HG03064 (cell line): ENCODE data around the gene CDH24.
"Not testable (repeated sequence)": the region's sequence is repeated elsewhere in the genome, so short reads cannot be mapped to it uniquely, and the experiment has no call there.

Experiments
- ATAC-seq: cut with Tn5 transposase; IDR thresholded peaks from one replicate; pipeline ENCODE4 v1.9.1; 2021; ENCODE audit warnings: low read depth; ENCODE audit not compliant: unreplicated experiment

The CDH24 gene

GRCh38 chr14:23023795-23024152, 33.5 kb downstream of the CDH24 start:
- ATAC-seq: no peak

DNA sequence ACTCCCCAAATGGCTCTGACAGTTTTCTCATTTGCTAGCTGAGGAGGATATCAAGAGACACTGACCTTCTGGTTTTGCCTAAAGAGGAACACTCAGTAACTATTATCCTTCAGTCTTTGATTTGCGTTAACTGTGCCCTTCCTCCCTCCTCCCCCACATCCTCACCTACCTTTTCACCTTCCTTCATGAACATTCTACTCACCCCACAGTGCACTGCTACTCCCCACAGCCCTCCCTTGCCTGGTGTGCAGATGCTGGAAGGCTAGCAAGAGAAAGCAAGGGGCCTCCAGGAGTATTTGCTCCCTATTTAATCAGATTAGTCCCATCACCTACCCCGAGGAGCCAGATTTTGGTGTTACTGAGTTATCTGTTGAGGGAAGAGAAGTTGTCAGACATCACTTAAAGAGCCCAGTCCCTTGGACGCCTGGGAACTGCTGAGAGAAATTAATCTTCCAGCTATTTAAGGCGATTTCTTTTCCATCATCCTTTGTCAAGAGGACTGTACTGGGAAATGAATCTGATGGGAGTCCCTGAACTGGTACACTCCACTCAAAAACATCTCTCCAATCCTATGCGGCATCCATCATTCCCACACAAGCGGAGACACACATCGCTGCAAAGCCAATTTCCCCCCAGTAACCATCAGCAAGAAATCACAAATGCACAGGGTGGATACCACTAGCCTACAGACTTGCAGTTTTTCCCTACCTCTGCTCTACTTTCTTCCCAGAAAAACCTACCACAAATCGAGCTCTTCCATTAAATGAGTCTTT, 34.1 kb downstream of the CDH24 start:
- ATAC-seq: no peak

GRCh38 chr14:23021889-23022442, 35.4 kb downstream of the CDH24 start:
- no peak for ATAC-seq

- no peak for ATAC-seq
Observed at GRCh38 chr14:23021434-23021833, 35.9 kb downstream of the CDH24 start.

DNA sequence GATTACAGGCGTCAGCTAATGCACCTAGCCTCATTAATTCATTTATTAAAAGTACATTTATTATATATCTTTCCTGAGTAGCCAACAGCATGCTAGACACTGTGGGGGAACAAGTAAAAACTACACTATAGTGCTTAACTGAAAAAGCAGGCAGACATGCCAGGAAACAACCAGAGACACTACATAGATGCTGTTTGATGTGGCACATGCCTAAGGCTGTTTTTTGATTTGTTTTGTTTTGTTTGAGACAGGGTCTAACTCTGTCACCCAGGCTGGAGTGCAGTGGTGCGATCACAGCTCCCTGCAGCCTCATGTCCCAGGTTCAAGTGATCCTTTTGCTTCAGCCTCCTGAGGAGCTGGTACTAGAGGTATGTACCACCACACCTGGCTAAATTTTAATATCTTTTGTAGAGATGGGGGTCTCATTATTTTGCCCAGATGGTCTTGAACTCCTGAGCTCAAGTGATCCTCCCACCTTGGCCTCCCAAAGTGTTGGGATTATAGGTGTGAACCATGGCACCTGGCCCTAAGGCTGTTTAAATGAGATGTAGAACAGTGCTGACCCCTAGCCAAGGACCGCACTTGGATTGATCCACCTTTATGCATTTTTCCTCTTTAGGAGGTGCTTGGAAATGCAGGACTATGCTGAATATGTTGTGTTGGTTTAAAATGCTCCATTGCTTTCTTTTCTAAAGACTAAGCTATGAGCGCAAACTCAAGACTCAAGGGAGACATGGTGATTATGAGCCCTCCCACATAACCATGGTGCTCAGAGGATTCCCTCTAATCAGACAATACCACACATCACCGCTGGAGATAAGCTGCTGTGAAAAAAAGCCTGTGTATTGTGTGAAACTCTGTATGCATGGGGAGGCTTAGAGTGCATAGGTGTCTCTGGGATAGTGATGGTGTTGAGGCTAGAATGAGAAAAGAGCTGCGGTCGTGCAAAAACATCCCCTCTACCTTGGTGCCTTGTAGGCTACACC, 36.9 kb downstream of the CDH24 start:
- ATAC-seq: no peak

- no peak for ATAC-seq
Observed at GRCh38 chr14:23018107-23018506, 39.2 kb downstream of the CDH24 start.

- ATAC-seq: no peak
Observed at GRCh38 chr14:23017091-23017490, 40.2 kb downstream of the CDH24 start.

GRCh38 chr14:23015618-23016017, 41.7 kb downstream of the CDH24 start:
- no peak for ATAC-seq

GRCh38 chr14:23013749-23014054, 43.6 kb downstream of the CDH24 start:
- ATAC-seq: not testable (repeated sequence)

- ATAC-seq: no peak
Observed at GRCh38 chr14:23013054-23013748, 44.1 kb downstream of the CDH24 start.

- no peak for ATAC-seq
Observed at GRCh38 chr14:23009939-23010726, 47.2 kb downstream of the CDH24 start, which contains the start of gene C14orf93. Gene C14orf93, minus strand, starts transcription at chr14:23010143. Its CDS starts 11,120 bp downstream, at chr14:22999023.

GRCh38 chr14:23009483-23009938, 47.8 kb downstream of the CDH24 start:
- no peak for ATAC-seq

DNA sequence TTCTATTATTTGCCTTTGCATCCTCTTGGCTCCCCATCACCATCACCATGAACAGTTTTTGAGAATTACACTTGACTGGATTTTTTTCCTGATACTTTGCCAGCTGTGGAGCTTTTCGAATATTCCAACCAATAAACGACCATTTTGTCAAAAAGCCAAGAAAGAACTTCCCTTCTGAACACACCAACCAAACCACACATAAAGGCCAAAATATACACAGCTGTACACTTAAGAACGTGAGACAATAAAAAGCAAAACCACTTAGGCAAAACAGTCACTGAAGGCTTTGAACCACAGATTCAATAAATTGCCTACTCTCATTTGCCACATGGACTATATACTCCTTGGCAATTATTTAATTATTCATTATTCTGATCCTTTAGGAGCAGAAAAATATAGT, 48.5 kb downstream of the CDH24 start:
- ATAC-seq: no peak

- peak; percentile 91 for ATAC-seq
Observed at GRCh38 chr14:23006544-23007419, 50.5 kb downstream of the CDH24 start.

DNA sequence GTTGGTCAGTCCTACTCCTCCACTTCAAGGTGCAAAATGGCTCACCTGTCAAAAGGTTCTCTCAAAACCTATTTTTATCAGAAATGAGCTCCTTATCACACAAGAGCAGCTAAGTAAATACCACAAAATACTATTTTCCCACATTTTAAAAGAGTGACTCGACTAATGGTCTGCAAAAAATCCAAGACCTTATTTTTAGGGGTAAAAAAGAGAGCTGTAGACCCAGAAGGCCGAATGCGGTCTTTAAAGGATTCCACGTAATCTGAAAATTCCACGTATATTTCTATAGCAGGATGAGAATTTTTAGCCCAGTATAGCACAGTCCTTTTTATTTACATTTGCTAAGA, 51.2 kb downstream of the CDH24 start:
- ATAC-seq: no peak

GRCh38 chr14:23005451-23006187, 51.7 kb downstream of the CDH24 start:
- ATAC-seq: no peak

GRCh38 chr14:23004274-23004673, 53.0 kb downstream of the CDH24 start:
- ATAC-seq: not testable (repeated sequence)

DNA sequence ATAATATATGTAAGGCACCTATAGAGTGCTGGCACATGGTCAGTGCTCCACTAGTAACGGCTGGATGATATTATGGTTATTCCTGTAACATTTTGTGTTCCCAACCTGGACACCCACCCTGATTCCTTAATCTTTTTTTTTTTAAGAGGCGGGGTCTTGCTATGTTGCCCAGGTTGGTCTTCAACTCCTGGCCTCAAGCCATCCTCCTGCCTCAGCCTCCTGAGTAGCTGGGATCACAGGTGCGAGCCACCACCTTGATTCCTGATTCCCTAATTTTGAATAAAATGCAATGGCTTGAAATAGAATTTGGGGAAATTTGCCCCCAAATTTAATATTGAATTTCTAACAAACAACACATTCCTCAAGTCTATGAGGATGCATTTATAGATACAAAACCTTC, 54.7 kb downstream of the CDH24 start:
- no peak for ATAC-seq
